ENCODE measurements around the gene EPB41L1. TPM values are rescaled to one million over a fixed set of nuclear protein-coding genes. Genes with fewer than 3 reads are reported as not detected.

Gene EPB41L1
- total RNA-seq, 2 donors from 2014 or later, result 0.23 to 0.40 TPM

- no peaks in the 10 kb centered on the region for H3K9me3 ChIP-seq (ENCODE audit: control insufficient read depth, low read length, poor library complexity, severe bottlenecking)
- Mint-ChIP-seq H3K4me3 (no peak overlapping the region), H3K27ac (no peak overlapping the region), H3K27me3 (no peaks in the 10 kb centered on the region), H3K4me1 (no peaks in the 10 kb centered on the region), H3K36me3 (ENCODE audit: low read depth) (peaks cover 6% of the 10 kb centered on the region)
- DNase-seq (no peak), ATAC-seq (no peak)
Measured at GRCh38 chr20:36260316-36260715, 105.8 kb downstream of the EPB41L1 start.

GRCh38 chr20:36261389-36262105 is 107.0 kb downstream of the EPB41L1 start:
- Mint-ChIP-seq H3K36me3 (ENCODE audit: low read depth) (peaks cover 2% of the 10 kb centered on the region), H3K4me1 (no peaks in the 10 kb centered on the region), H3K27ac (peak overlapping the region; percentile 16), H3K4me3 (no peak overlapping the region), H3K27me3 (no peaks in the 10 kb centered on the region)
- DNase-seq (no peak), ATAC-seq (no peak)
- no peaks in the 10 kb centered on the region for H3K9me3 ChIP-seq (ENCODE audit: control insufficient read depth, low read length, poor library complexity, severe bottlenecking)

GRCh38 chr20:36262440-36262839 is 107.9 kb downstream of the EPB41L1 start:
- DNase-seq, result no peak
- H3K4me1 Mint-ChIP-seq, result no peaks in the 10 kb centered on the region
- H3K27ac Mint-ChIP-seq, result no peak overlapping the region
- no peak overlapping the region for H3K4me3 Mint-ChIP-seq
- peaks cover 2% of the 10 kb centered on the region for H3K36me3 Mint-ChIP-seq (ENCODE audit: low read depth)
- H3K27me3 Mint-ChIP-seq, result no peaks in the 10 kb centered on the region
- ATAC-seq, result no peak
- H3K9me3 ChIP-seq (ENCODE audit: control insufficient read depth, low read length, poor library complexity, severe bottlenecking), result no peaks in the 10 kb centered on the region

GRCh38 chr20:36264426-36265246 is 110.1 kb downstream of the EPB41L1 start:
- H3K4me1 Mint-ChIP-seq, result no peaks in the 10 kb centered on the region
- DNase-seq, result no peak
- ATAC-seq, result no peak
- no peaks in the 10 kb centered on the region for H3K27me3 Mint-ChIP-seq
- peaks cover 4% of the 10 kb centered on the region for H3K36me3 Mint-ChIP-seq (ENCODE audit: low read depth)
- H3K27ac Mint-ChIP-seq, result no peak overlapping the region
- no peaks in the 10 kb centered on the region for H3K9me3 ChIP-seq (ENCODE audit: control insufficient read depth, low read length, poor library complexity, severe bottlenecking)
- no peak overlapping the region for H3K4me3 Mint-ChIP-seq

GRCh38 chr20:36266189-36266588 is 111.6 kb downstream of the EPB41L1 start:
- H3K9me3 ChIP-seq (ENCODE audit: control insufficient read depth, low read length, poor library complexity, severe bottlenecking), result no peaks in the 10 kb centered on the region
- peaks cover 4% of the 10 kb centered on the region for H3K36me3 Mint-ChIP-seq (ENCODE audit: low read depth)
- H3K4me1 Mint-ChIP-seq, result no peaks in the 10 kb centered on the region
- no peak overlapping the region for H3K4me3 Mint-ChIP-seq
- ATAC-seq, result no peak
- H3K27ac Mint-ChIP-seq, result no peak overlapping the region
- DNase-seq, result no peak
- peaks cover 2% of the 10 kb centered on the region for H3K27me3 Mint-ChIP-seq

- Mint-ChIP-seq H3K4me1 (no peaks in the 10 kb centered on the region), H3K27me3 (peaks cover 9% of the 10 kb centered on the region), H3K27ac (no peak overlapping the region), H3K4me3 (no peak overlapping the region), H3K36me3 (ENCODE audit: low read depth) (peaks cover 4% of the 10 kb centered on the region)
- H3K9me3 ChIP-seq (ENCODE audit: control insufficient read depth, low read length, poor library complexity, severe bottlenecking), result no peaks in the 10 kb centered on the region
- no peak for DNase-seq
- no peak for ATAC-seq
Measured at GRCh38 chr20:36267605-36268381, 113.3 kb downstream of the EPB41L1 start.

- Mint-ChIP-seq H3K4me3 (no peak overlapping the region), H3K36me3 (ENCODE audit: low read depth) (peaks cover 4% of the 10 kb centered on the region), H3K27ac (no peak overlapping the region), H3K27me3 (peaks cover 12% of the 10 kb centered on the region), H3K4me1 (no peaks in the 10 kb centered on the region)
- ATAC-seq (no peak), DNase-seq (no peak)
- no peaks in the 10 kb centered on the region for H3K9me3 ChIP-seq (ENCODE audit: control insufficient read depth, low read length, poor library complexity, severe bottlenecking)
Measured at GRCh38 chr20:36268440-36269342, 114.2 kb downstream of the EPB41L1 start.

GRCh38 chr20:36269507-36269906 is 115.0 kb downstream of the EPB41L1 start:
- H3K4me1 Mint-ChIP-seq, result no peaks in the 10 kb centered on the region
- no peak for ATAC-seq
- peaks cover 18% of the 10 kb centered on the region for H3K27me3 Mint-ChIP-seq
- H3K36me3 Mint-ChIP-seq (ENCODE audit: low read depth), result peaks cover 2% of the 10 kb centered on the region
- H3K27ac Mint-ChIP-seq, result no peak overlapping the region
- no peak overlapping the region for H3K4me3 Mint-ChIP-seq
- no peak for DNase-seq
- H3K9me3 ChIP-seq (ENCODE audit: control insufficient read depth, low read length, poor library complexity, severe bottlenecking), result no peaks in the 10 kb centered on the region

GRCh38 chr20:36270744-36271638 is 116.5 kb downstream of the EPB41L1 start:
- H3K36me3 Mint-ChIP-seq (ENCODE audit: low read depth), result peaks cover 2% of the 10 kb centered on the region
- H3K4me3 Mint-ChIP-seq, result no peak overlapping the region
- no peak for ATAC-seq
- H3K9me3 ChIP-seq (ENCODE audit: control insufficient read depth, low read length, poor library complexity, severe bottlenecking), result no peaks in the 10 kb centered on the region
- H3K27ac Mint-ChIP-seq, result no peak overlapping the region
- DNase-seq, result no peak
- H3K27me3 Mint-ChIP-seq, result peaks cover 32% of the 10 kb centered on the region
- H3K4me1 Mint-ChIP-seq, result no peaks in the 10 kb centered on the region

GRCh38 chr20:36271639-36272546 is 117.4 kb downstream of the EPB41L1 start:
- peaks cover 2% of the 10 kb centered on the region for H3K36me3 Mint-ChIP-seq (ENCODE audit: low read depth)
- H3K4me1 Mint-ChIP-seq, result no peaks in the 10 kb centered on the region
- H3K27ac Mint-ChIP-seq, result no peak overlapping the region
- peaks cover 40% of the 10 kb centered on the region for H3K27me3 Mint-ChIP-seq
- H3K4me3 Mint-ChIP-seq, result no peak overlapping the region
- DNase-seq (no peak), ATAC-seq (no peak)
- no peaks in the 10 kb centered on the region for H3K9me3 ChIP-seq (ENCODE audit: control insufficient read depth, low read length, poor library complexity, severe bottlenecking)

- ATAC-seq (no peak), DNase-seq (no peak)
- H3K9me3 ChIP-seq (ENCODE audit: control insufficient read depth, low read length, poor library complexity, severe bottlenecking), result no peaks in the 10 kb centered on the region
- Mint-ChIP-seq H3K27ac (no peak overlapping the region), H3K4me3 (no peak overlapping the region), H3K36me3 (ENCODE audit: low read depth) (peaks cover 2% of the 10 kb centered on the region), H3K4me1 (no peaks in the 10 kb centered on the region), H3K27me3 (peaks cover 44% of the 10 kb centered on the region)
Measured at GRCh38 chr20:36272547-36273220, 118.1 kb downstream of the EPB41L1 start.

All from T-helper 17 cell (primary cell).